Loucy (cell line): ENCODE measurements around the gene SEC14L3.
A peak's percentile ranks its signal among the peaks of the same experiment; 100 is the strongest.

ENCODE experiments used
- H2AFZ ChIP-seq: fragments of 200-600 bp; sonication (generic); 2 replicates; pipeline ENCODE4 v1.6.0; 2016; ENCODE audit warnings: antibody characterized with exemption, mild to moderate bottlenecking, low read length, moderate library complexity
- H3F3A ChIP-seq: fragments of 200-600 bp; 2 replicates; pipeline ENCODE4 v1.6.0; 2016; ENCODE audit warnings: antibody characterized with exemption, low read depth, mild to moderate bottlenecking
- H3K27me3 ChIP-seq: fragments of 200-600 bp; sonication (generic); 2 replicates; pipeline ENCODE4 v1.6.1; 2014; ENCODE audit warnings: low read length, mild to moderate bottlenecking; ENCODE audit not compliant: insufficient read depth, poor library complexity, severe bottlenecking
- H3K36me3 ChIP-seq: fragments of 200-600 bp; sonication (generic); 2 replicates; pipeline ENCODE4 v1.6.1; 2016; ENCODE audit warnings: low read length; ENCODE audit not compliant: insufficient read depth
- H3K4me1 ChIP-seq: fragments of 200-600 bp; sonication (generic); 2 replicates; pipeline ENCODE4 v1.5.1; 2014; ENCODE audit warnings: low read length, mild to moderate bottlenecking; ENCODE audit not compliant: insufficient read depth, poor library complexity, severe bottlenecking
- H3K4me2 ChIP-seq: fragments of 200-600 bp; sonication (generic); 2 replicates; pipeline ENCODE4 v1.6.0; 2014; ENCODE audit warnings: antibody characterized with exemption, low read length, low read depth, mild to moderate bottlenecking; ENCODE audit not compliant: poor library complexity, severe bottlenecking
- H3K4me3 ChIP-seq: fragments of 200-600 bp; sonication (generic); 2 replicates; pipeline ENCODE4 v1.5.1; 2014; ENCODE audit warnings: low read length, mild to moderate bottlenecking, mixed read lengths; ENCODE audit not compliant: poor library complexity, severe bottlenecking
- H3K79me2 ChIP-seq: fragments of 200-600 bp; sonication (generic); 2 replicates; pipeline ENCODE4 v1.6.1; 2014; ENCODE audit warnings: low read length; ENCODE audit not compliant: insufficient read depth
- H3K9ac ChIP-seq: fragments of 200-600 bp; sonication (generic); 2 replicates; pipeline ENCODE4 v1.6.0; 2014; ENCODE audit warnings: mild to moderate bottlenecking, low read depth, low read length, moderate library complexity; ENCODE audit not compliant: poor library complexity, severe bottlenecking
- H3K9me2 ChIP-seq: fragments of 200-600 bp; sonication (generic); replicated peaks from 2 replicates; pipeline ENCODE4 v1.6.1; 2016; ENCODE audit warnings: low read depth, low read length, mixed read lengths
- H3K9me3 ChIP-seq: fragments of 200-600 bp; sonication (generic); 2 replicates; pipeline ENCODE4 v1.6.1; 2014; ENCODE audit warnings: mild to moderate bottlenecking, antibody characterized with exemption, low read length, low read depth; ENCODE audit not compliant: insufficient read depth
- H4K20me1 ChIP-seq: fragments of 200-600 bp; sonication (generic); 2 replicates; pipeline ENCODE4 v1.6.0; 2014; ENCODE audit warnings: antibody characterized with exemption, low read length, mild to moderate bottlenecking; ENCODE audit not compliant: insufficient read depth, poor library complexity, severe bottlenecking
- EZH2phosphoT487 ChIP-seq: fragments of 200-600 bp; IDR thresholded peaks from 2 replicates; pipeline ENCODE4 v1.6.1; 2018; ENCODE audit warnings: antibody characterized with exemption, mild to moderate bottlenecking, moderate library complexity, borderline replicate concordance
- TF ChIP-seq, protein P1 (sequence below): fragments of 200-600 bp; sonication (generic); conservative IDR thresholded peaks from 2 replicates; pipeline ENCODE4 v1.5.1; 2014; ENCODE audit warnings: mild to moderate bottlenecking, antibody characterized with exemption, low read length

SEC14L3 gene

GRCh38 chr22:30430933-30431332 is 40.9 kb downstream of the SEC14L3 start:
- peaks cover 27% of the 10 kb centered on the region for H3K4me1 ChIP-seq
- no peak overlapping the region for H3K9ac ChIP-seq
- peaks cover 35% of the 10 kb centered on the region for H3K27me3 ChIP-seq
- H2AFZ ChIP-seq = no peak overlapping the region
- no peak overlapping the region for H3K4me3 ChIP-seq
- no peak overlapping the region for H3K4me2 ChIP-seq
- no peak for TF ChIP-seq EZH2phosphoT487
- TF ChIP-seq, protein P1, sequence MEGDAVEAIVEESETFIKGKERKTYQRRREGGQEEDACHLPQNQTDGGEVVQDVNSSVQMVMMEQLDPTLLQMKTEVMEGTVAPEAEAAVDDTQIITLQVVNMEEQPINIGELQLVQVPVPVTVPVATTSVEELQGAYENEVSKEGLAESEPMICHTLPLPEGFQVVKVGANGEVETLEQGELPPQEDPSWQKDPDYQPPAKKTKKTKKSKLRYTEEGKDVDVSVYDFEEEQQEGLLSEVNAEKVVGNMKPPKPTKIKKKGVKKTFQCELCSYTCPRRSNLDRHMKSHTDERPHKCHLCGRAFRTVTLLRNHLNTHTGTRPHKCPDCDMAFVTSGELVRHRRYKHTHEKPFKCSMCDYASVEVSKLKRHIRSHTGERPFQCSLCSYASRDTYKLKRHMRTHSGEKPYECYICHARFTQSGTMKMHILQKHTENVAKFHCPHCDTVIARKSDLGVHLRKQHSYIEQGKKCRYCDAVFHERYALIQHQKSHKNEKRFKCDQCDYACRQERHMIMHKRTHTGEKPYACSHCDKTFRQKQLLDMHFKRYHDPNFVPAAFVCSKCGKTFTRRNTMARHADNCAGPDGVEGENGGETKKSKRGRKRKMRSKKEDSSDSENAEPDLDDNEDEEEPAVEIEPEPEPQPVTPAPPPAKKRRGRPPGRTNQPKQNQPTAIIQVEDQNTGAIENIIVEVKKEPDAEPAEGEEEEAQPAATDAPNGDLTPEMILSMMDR = no peak
- H3K36me3 ChIP-seq = peaks cover 17% of the 10 kb centered on the region; the same call in 1 of the 2 replicates
- peaks cover 11% of the 10 kb centered on the region for H3F3A ChIP-seq
- H4K20me1 ChIP-seq = peaks cover 16% of the 10 kb centered on the region
- H3K9me3 ChIP-seq = no peaks in the 10 kb centered on the region
- peaks cover 21% of the 10 kb centered on the region; the same call in 1 of the 2 replicates for H3K79me2 ChIP-seq
- H3K9me2 ChIP-seq = no peaks in the 10 kb centered on the region

- no peak for TF ChIP-seq EZH2phosphoT487
- TF ChIP-seq, protein P1 = no peak
- peaks cover 17% of the 10 kb centered on the region; the same call in 1 of the 2 replicates for H3K36me3 ChIP-seq
- H4K20me1 ChIP-seq = peaks cover 16% of the 10 kb centered on the region
Observed at GRCh38 chr22:30429887-30430286, 41.9 kb downstream of the SEC14L3 start.

DNA sequence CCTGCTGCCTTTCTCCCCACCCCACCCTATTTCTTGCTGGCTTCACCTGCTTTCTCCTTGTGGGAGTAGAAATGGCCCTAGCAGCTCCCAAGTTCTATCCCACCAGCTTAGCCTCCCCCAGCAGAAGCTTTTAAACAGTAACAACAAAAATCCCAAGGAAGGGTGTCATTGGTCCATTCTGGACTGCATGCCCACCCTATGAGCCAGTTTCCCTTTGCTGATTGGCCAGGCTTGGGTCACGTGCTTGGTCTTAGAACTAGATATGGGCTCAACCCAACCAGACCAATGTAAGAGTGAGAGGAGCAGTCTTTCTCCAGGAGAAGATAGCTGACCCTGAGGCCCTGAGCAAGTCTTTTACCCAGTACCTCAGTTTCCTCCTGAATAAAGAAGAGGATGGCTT is 43.9 kb downstream of the SEC14L3 start:
- Histone ChIP-seq H3K36me3 (peaks cover 17% of the 10 kb centered on the region; the same call in 1 of the 2 replicates), H3K27me3 (peaks cover 4% of the 10 kb centered on the region), H3K79me2 (peaks cover 37% of the 10 kb centered on the region), H3K9me3 (no peaks in the 10 kb centered on the region), H3K4me2 (peak overlapping the region; percentile 83), H3F3A (0 out of 2 replicates have a peak, but pooled peaks cover 4% of the 10 kb centered on the region), H3K9ac (no peak overlapping the region), H3K4me1 (peaks cover 28% of the 10 kb centered on the region), H2AFZ (no peak overlapping the region), H4K20me1 (peaks cover 16% of the 10 kb centered on the region), H3K9me2 (no peaks in the 10 kb centered on the region), H3K4me3 (peak overlapping the region; percentile 90)
- no peak for TF ChIP-seq EZH2phosphoT487
- TF ChIP-seq, protein P1 = no peak

More at GRCh38 chr22:30429887-30430286, 41.9 kb downstream of the SEC14L3 start:
- Histone ChIP-seq H3F3A (peaks cover 3% of the 10 kb centered on the region; the same call in 1 of the 2 replicates), H3K79me2 (peaks cover 28% of the 10 kb centered on the region; the same call in 1 of the 2 replicates), H3K4me3 (no peak overlapping the region), H3K4me1 (peaks cover 19% of the 10 kb centered on the region), H2AFZ (no peak overlapping the region), H3K4me2 (no peak overlapping the region), H3K27me3 (peaks cover 25% of the 10 kb centered on the region), H3K9me2 (no peaks in the 10 kb centered on the region), H3K9me3 (no peaks in the 10 kb centered on the region), H3K9ac (no peak overlapping the region)
